Stimulated activated CD8-positive, alpha-beta memory T cell treated with anti-CD3 and anti-CD28 coated beads, Interleukin-4, amount 100 ng/mL, for 4 hours (primary cell): ENCODE measurements around the gene PRR14.
"Not testable (repeated sequence)": the region's sequence is repeated elsewhere in the genome, so short reads cannot be mapped to it uniquely, and the experiment has no call there.

Experiments
- DNase-seq, 2 donors: peaks; one replicate each; pipeline ENCODE4 v3.0.0-alpha.2; 2020; ENCODE audit warnings: low read depth in 2 of 2, low spot score in 1 of 2

PRR14 gene

GRCh38 chr16:30628628-30629540, 21.9 kb upstream of the PRR14 start:
- peak; percentile 68 to 97 for DNase-seq

- not testable (repeated sequence) for DNase-seq
Observed at GRCh38 chr16:30632454-30632853, 18.3 kb upstream of the PRR14 start.

GRCh38 chr16:30633526-30633925, 17.2 kb upstream of the PRR14 start:
- no peak for DNase-seq

- DNase-seq, result no peak
Observed at GRCh38 chr16:30636599-30636998, 14.2 kb upstream of the PRR14 start.

DNA sequence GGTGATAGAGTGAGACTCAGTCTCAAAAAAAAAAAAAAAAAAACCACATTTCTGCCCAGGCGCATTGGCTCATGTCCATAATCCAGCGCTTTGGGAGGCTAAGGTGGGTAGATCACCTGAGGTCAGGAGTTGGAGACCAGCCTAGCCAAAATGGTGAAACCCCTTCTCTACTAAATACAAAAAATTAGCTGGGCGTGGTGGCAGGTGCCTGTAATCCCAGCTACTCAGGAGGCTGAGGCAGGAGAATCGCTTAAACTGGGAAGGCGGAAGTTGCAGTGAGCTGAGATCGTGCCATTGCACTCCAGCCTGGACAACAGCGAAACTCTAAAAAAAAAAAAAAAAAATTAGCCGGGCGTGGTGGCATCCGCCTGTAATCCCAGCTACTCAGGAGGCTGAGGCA, 13.6 kb upstream of the PRR14 start:
- DNase-seq, result not testable (repeated sequence)

- DNase-seq, result no peak
Observed at GRCh38 chr16:30637944-30638343, 12.8 kb upstream of the PRR14 start.

DNA sequence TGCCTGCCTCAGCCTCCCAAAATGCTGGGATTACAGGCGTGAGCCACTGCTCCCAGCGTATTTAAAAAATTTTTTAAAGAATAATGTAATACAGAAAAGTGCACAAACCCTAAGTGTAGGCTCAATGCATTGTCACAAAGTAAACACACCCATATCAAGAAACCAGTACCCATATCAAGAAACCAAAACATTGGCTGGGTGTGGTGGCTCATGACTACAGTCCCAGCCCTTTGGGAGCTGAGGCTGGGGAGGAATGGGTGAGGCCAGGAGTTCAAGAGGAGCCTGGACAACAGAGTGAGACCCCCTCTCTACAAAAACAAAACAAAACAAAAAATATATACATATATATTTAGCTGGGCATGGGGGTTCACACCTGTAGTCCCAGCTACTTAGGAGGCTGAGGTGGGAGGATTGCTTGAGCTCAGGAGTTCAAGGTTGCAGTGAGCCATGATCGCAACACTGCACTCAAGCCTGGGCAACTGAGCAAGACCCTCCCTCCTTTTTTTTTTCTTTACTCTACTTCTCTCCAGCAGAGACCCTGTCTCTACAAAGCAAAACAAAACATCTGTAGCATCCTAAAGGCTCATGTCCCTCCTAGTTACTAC, 9.3 kb upstream of the PRR14 start:
- DNase-seq, result no peak

- DNase-seq, result no peak
Observed at GRCh38 chr16:30644334-30644830, 6.4 kb upstream of the PRR14 start.

DNA sequence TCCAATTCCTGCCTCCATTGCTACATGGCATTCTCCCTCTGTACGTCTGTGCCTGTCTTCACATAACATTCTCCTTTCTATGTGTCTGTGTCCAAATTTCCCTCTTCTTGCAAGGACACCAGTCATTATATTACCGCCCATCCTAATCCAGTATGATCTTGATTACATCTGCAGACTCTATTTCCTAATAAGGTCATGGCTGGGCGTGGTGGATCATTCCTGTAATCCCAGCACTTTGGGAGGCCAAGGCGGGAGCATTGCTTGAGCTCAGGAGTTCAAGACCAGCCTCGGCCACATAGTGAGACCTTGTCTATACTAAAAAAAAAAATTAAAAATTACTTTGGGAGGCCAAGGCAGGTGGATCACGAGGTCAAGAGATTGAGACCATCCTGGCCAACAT, 5.0 kb upstream of the PRR14 start:
- no peak for DNase-seq

DNA sequence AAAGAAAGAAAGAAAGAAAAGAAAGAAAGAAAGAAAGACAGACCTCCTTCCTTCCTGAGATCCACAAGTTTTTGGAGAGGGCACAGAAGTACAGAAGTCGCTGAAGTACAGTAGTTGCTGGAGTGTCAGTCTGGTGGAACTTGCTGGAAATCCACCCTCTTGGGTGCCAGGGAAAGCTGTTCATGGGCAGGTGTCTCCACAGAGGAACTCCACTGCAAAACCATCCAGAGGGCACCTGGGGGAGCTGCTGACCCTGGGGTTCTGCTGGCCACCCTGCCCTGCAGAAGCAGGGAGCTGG, 3.5 kb upstream of the PRR14 start:
- no peak for DNase-seq

- no peak for DNase-seq
Observed at GRCh38 chr16:30649725-30650368, 913 bp upstream of the PRR14 start.

DNA sequence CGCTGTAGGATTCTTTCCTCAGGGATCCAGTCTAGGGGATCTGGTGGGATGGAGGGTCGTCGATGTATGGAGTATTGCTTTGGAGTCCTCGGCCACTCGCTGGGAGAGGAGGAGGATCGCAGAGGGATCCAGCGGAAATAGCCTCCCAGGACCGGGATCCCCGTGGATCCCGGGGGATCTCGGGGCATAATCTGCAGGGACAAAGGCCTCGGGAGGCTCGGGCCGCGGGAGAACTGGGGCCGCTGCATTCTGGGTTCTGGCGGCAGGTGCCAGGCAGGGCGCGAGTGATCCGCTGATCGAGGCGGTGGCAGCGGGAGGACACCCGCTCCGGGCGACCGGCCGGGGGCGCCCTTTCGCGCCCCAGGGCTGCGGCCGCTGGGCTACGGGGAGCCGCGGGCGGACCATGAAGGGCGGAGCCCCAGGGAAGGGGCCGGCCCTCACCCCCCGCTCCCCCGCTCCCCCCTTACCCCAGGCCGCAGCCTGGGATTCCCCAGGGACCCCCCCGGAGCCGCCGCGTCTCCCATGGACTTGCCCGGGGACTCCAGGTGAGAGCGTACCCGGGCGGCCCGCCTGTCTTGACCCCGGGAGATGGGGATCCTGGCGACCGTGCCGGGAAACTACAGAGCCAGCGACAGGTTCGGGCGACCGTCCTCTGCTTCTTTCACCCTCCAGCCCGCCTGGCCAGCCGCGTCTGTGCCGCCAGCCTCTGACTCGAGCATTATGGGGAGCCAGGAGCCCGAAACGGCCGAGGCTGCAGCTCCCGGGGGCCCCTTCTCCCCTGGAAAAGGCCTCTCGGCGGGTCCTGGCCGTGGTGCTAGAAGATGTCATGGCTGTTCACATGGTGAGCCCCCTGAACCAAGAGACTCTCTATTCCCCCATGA, 604 bp downstream of the PRR14 start:
- DNase-seq, result peak; percentile 33 to 59

GRCh38 chr16:30652005-30652296, 1.2 kb downstream of the PRR14 start:
- no peak for DNase-seq

DNA sequence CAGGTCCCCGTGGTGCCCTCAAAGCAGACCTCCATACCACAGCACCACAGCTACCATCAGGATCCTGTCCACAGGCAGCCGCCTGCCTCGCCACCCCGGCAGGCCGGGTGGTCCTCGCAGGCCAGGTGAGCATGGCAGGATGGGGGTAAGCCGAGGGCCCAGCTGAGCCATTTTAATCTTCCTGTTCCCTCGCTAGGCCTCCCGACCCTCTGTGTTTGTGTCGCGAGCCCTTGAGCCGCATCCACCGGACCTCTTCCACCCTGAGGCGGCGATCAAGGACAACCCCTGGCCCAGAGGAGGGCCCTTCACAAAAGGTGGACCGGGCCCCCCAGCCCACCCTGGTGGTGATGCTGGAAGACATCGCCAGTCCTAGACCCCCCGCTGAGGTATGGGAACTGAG, 2.0 kb downstream of the PRR14 start:
- no peak for DNase-seq

DNA sequence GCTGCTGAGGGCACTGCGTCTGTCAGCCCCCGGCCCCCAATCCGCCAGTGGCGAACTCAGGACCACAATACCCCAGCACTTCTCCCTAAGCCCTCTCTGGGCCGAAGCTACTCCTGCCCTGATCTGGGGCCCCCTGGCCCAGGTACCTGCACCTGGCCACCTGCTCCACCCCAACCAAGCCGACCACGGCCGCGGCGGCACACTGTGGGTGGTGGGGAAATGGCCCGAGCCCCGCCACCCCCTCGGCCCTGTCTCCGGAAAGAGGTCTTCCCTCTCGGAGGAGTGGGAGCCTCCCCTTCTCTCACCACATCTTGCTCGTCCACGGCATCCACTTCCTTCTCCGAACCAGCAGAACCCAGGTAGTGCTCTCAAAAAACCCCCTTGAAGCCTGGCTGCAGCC, 4.1 kb downstream of the PRR14 start:
- no peak for DNase-seq

DNA sequence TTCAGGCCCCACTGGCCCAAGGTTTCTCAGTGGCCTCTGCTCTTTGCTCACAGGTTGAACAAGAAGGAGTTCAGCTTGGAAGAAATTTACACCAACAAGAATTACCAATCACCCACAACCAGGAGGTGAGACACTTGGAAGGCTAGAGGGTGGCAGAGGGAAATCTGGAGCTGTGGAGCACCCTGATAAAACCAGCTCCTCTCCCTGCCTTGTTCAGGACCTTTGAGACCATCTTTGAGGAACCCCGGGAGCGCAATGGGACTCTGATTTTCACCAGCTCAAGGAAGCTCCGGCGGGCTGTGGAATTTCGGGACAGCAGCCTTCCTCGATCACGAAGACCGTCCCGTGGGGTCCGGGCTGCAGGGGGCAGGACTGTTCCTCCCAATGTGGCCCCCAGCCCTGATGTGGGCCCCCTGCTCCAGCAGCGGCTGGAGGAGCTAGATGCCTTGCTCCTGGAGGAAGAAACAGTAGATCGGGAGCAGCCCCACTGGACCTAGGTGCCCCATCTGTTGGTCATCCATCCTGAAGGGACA, 5.1 kb downstream of the PRR14 start:
- DNase-seq, result no peak

DNA sequence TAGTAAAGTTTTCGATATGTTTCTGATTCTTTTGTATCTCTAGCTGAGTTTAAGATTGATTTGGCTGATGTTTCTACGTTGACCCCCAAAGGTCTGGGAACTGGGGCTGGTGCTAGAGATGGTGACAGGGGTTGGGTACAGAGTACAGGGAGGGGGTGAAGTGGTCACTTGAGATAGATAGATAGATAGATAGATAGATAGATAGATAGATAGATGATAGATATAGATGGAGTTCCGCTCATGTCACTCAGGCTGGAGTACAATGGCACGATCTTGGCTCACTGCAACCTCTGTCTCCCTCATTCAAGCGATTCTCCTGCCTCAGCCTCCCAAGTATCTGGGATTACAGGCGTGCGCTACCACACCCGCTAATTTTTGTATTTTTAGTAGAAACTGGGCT, 5.6 kb downstream of the PRR14 start:
- no peak for DNase-seq

DNA sequence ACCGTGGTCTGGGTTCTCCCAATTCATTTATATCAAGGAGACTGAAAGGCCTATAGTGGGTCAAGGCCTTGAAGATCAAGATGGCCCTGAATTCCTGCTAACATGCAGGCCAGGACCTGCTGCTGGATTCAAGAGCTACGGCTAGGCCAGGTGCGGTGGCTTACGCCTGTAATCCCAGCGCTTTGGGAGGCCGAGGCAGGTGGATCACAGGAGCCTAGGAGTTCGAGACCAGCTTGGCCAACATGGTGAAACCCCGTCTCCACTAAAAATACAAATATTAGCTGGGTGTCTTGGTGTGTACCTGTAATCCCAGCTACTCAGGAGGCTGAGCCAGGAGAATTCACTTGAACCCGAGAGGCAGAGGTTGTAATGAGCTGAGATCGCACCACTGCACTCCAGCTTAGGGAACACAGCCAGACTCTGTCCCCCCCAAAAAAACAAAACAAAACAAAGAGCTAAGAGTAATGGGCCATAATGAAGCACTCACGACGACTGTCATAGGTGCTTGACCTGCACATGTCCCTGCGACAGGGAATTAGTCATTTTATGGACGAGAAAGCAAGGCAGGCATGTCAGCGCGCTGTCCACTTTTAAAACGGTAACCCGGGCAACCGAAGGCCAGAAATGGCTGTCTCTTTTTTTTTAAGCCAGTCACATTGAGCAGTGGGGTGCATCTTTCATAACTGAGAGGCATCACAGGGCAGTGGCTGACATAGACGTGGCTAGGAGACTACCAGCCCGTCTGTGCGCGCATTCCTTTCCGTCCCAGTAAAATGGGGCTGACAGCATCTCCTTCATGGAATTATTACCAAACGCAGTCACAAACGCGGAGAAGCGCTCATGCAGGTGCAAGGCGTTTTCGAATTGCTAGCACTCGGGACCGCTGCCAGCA, 6.5 kb downstream of the PRR14 start:
- DNase-seq, result no peak

DNA sequence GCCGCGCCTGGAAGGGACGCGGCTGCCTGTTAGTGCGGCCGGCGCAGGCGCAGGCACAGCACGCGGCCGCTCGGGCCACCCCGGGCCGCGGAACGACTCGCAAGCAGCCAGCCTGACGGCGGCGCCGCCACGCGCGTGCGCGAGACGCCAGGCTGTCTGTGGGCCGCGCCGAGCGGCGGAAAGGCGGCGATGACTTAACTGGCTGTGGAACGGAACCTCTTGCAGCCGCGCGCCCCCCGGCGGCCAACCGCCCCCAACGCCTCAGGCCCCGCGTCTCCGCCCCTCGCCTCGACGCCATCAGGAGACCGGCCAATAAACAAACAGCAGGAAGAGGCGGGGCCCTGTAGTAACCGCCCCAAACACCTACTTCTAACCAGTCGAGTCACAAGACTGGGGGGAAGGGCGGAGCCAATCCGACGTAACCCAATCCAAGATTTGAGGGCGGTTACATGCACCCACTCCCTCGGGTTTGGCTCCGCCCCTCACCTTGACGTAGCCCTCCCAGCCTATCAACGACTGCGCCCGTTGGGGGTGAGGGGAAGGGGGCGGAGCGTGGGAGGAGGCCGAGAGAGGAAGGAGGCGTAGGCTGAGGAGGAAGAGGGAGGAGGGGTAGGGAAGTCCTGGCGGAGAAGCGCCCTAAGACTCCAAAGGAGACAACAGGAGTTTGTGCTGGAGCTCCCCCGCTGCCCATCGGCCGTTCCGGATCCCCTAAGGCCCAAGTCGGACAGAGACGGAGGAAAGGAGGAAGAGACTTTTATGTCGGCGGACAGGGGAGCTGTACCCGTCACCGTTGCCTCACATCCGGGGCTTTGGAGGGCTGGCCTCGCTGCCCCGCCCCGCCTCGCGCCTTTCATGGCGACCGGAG, 7.3 kb downstream of the PRR14 start, which contains the start of gene FBRS:
Gene FBRS, plus strand, starts transcription at position 566 of the 865 bp plus-strand sequence. CDS start 1,088 bp downstream, outside the sequence.
- peak; percentile 99 to 100 for DNase-seq
